KOPT-K1 (cell line): ENCODE data around the gene DSEL.

Experiments used
- H3K27ac ChIP-seq: fragments of 200-600 bp; sonication (generic); 2 replicates; pipeline ENCODE4 v1.5.1; 2016; ENCODE audit warnings: antibody characterized with exemption, mild to moderate bottlenecking, low read depth, low read length; ENCODE audit not compliant: poor library complexity, severe bottlenecking
- H3K36me3 ChIP-seq: fragments of 200-600 bp; sonication (generic); 2 replicates; pipeline ENCODE4 v1.5.1; 2017; ENCODE audit warnings: antibody characterized with exemption, mild to moderate bottlenecking, low read length, moderate library complexity; ENCODE audit not compliant: insufficient read depth
- H3K9me3 ChIP-seq: fragments of 200-600 bp; sonication (generic); 2 replicates; pipeline ENCODE4 v1.5.1; 2017; ENCODE audit warnings: antibody characterized with exemption, low read length, mild to moderate bottlenecking; ENCODE audit not compliant: insufficient read depth, poor library complexity, severe bottlenecking

DSEL gene

GRCh38 chr18:67476585-67476984, 39.9 kb downstream of the DSEL start:
- no peaks in the 10 kb centered on the region for H3K9me3 ChIP-seq

GRCh38 chr18:67475673-67476072, 40.8 kb downstream of the DSEL start:
- Histone ChIP-seq H3K27ac (no peak overlapping the region), H3K9me3 (no peaks in the 10 kb centered on the region), H3K36me3 (no peaks in the 10 kb centered on the region)

More at GRCh38 chr18:67476585-67476984, 39.9 kb downstream of the DSEL start:
- H3K27ac ChIP-seq: no peak overlapping the region
- no peaks in the 10 kb centered on the region for H3K36me3 ChIP-seq

GRCh38 chr18:67468038-67468437, 48.5 kb downstream of the DSEL start:
- Histone ChIP-seq H3K27ac (no peak overlapping the region), H3K9me3 (no peaks in the 10 kb centered on the region), H3K36me3 (no peaks in the 10 kb centered on the region)

GRCh38 chr18:67467188-67467587, 49.3 kb downstream of the DSEL start:
- Histone ChIP-seq H3K27ac (no peak overlapping the region), H3K9me3 (no peaks in the 10 kb centered on the region), H3K36me3 (no peaks in the 10 kb centered on the region)

- Histone ChIP-seq H3K27ac (no peak overlapping the region), H3K36me3 (no peaks in the 10 kb centered on the region)
These were observed 52.0 kb downstream of the DSEL start for GRCh38 chr18:67464499-67464898.

GRCh38 chr18:67463829-67464228, 52.7 kb downstream of the DSEL start:
- H3K9me3 ChIP-seq: no peaks in the 10 kb centered on the region
- no peak overlapping the region for H3K27ac ChIP-seq
- no peaks in the 10 kb centered on the region for H3K36me3 ChIP-seq

More at GRCh38 chr18:67464499-67464898, 52.0 kb downstream of the DSEL start:
- no peaks in the 10 kb centered on the region for H3K9me3 ChIP-seq

- Histone ChIP-seq H3K27ac (no peak overlapping the region), H3K9me3 (no peaks in the 10 kb centered on the region), H3K36me3 (no peaks in the 10 kb centered on the region)
These were observed 59.8 kb downstream of the DSEL start for GRCh38 chr18:67456711-67457110.
